T-helper 9 cell (primary cell): ENCODE results near the gene THOC2.
"Not testable (repeated sequence)": the region's sequence is repeated elsewhere in the genome, so short reads cannot be mapped to it uniquely, and the experiment has no call there.

Source experiments
- DNase-seq: peaks from one replicate; pipeline ENCODE4 v3.0.0-alpha.2; 2020
- total RNA-seq, 2 donors: gene quantifications; one replicate each; lab custom pipeline; 2026; lab: John Stamatoyannopoulos, UW

THOC2 gene, protein sequence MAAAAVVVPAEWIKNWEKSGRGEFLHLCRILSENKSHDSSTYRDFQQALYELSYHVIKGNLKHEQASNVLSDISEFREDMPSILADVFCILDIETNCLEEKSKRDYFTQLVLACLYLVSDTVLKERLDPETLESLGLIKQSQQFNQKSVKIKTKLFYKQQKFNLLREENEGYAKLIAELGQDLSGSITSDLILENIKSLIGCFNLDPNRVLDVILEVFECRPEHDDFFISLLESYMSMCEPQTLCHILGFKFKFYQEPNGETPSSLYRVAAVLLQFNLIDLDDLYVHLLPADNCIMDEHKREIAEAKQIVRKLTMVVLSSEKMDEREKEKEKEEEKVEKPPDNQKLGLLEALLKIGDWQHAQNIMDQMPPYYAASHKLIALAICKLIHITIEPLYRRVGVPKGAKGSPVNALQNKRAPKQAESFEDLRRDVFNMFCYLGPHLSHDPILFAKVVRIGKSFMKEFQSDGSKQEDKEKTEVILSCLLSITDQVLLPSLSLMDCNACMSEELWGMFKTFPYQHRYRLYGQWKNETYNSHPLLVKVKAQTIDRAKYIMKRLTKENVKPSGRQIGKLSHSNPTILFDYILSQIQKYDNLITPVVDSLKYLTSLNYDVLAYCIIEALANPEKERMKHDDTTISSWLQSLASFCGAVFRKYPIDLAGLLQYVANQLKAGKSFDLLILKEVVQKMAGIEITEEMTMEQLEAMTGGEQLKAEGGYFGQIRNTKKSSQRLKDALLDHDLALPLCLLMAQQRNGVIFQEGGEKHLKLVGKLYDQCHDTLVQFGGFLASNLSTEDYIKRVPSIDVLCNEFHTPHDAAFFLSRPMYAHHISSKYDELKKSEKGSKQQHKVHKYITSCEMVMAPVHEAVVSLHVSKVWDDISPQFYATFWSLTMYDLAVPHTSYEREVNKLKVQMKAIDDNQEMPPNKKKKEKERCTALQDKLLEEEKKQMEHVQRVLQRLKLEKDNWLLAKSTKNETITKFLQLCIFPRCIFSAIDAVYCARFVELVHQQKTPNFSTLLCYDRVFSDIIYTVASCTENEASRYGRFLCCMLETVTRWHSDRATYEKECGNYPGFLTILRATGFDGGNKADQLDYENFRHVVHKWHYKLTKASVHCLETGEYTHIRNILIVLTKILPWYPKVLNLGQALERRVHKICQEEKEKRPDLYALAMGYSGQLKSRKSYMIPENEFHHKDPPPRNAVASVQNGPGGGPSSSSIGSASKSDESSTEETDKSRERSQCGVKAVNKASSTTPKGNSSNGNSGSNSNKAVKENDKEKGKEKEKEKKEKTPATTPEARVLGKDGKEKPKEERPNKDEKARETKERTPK (N-terminal part only)
- total RNA-seq: 114 to 157 reads per million in 2 donors

- peak; percentile 65 for DNase-seq
Measured at GRCh38 chrX:123732670-123733363, at the start of gene THOC2. Gene THOC2 (minus strand): TSS chrX:123733052. CDS start chrX:123733022, 30 bp downstream.

DNA sequence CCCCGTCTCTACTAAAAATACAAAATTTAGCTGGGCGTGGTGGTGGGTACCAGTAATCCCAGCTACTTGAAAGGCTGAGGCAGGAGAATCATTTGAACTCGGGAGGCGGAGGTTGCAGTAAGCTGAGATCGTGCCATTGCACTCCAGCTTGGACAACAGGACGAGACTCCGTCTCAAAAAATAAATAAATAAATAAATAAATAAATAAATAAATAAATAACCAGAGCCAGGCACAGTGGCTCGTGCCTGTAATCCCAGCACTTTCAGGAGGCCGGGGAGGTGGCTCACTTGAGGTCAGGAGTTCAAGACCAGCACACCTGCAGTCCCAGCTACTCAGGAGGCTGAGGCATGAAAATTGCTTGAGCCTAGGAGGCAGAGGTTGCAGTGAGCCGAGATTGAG lies 48.9 kb upstream of the THOC2 start:
- DNase-seq: not testable (repeated sequence)

- no peak for DNase-seq
Measured at GRCh38 chrX:123779908-123780396, 47.1 kb upstream of the THOC2 start.

DNA sequence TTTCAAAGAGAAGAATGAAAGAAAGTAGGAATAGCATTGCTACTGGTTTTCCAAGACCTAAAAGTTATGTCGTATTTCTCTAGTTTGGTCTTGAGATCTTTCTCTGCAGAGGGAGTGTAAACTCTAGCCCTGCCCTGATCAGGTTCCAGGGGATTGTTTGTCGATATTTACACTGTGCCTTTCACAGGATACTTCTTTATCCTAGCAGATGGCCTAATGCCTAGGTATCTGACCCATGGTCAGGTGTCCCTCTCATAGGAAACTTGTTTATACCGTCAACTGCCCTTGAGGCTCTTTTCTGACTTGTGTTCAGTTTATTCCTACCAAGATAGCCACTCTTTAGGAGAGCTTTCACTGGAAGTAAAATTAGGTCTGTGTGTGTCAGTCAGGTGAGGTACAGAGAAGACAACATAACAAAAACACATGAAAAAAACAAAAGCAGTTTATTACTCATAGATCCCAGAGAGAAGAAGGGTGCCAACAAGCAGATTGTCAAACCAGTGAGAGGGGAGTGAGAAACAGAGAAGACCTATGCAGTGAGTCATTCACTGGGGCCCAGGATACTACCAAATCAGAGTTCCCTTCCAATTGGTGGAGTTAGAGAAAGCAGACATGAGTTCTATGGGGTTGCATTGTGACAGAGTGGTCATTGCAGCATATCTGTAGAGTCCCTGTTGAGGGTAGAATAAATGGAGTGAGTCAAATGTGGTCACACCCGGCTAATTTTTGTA lies 40.6 kb upstream of the THOC2 start:
- no peak for DNase-seq

DNA sequence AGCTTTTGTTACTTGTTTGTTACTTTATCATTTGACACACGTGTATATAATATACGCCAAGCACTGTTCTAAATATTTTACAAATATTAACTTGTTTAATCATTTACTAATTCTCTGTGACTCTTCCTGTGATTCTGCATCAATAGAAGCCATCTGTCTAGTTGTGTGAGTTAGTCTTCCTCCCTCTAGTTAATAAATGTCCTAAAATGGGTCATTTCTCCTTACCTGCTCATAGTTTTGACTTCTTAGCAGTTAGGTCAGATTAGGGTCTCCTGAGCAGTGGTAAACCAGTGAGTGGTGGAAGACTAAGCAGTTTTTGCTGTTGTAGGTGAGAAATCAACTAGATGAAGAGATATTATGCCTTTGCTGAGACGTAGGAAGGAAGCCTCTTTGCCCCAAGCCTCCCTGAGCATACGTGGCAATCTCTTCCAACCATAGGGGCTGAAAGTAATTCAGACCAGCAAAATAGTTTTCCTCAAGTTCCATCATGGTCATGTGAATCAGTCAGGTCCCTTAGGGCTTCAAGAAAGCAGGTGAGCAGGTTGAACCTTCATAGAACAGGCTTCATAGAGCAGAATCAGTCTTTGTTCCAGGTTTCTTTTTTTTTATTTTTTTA lies 38.7 kb upstream of the THOC2 start:
- no peak for DNase-seq

GRCh38 chrX:123764967-123765871 lies 32.4 kb upstream of the THOC2 start:
- DNase-seq: peak; percentile 34

DNA sequence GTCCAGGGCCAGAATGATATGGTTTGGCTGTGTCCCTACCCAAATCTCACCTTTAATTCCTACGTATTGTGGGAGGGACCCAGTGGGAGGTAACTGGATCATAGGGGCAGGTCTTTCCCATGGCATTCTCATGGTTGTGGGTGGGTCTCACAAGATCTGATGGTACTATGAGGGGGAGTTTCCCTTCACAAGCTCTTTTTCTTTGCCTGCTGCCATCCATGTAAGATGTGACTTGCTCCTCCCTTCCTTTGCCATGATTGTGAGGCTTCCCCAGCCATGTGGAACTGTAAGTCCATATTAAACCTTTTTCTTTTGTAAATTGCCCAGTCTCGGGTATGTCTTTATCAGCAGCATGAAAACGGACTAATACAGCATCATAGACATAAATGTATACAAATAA lies 27.0 kb upstream of the THOC2 start:
- DNase-seq: not testable (repeated sequence)

- not testable (repeated sequence) for DNase-seq
Measured at GRCh38 chrX:123757794-123758193, 24.9 kb upstream of the THOC2 start.

GRCh38 chrX:123756320-123756719 lies 23.5 kb upstream of the THOC2 start:
- DNase-seq: no peak

DNA sequence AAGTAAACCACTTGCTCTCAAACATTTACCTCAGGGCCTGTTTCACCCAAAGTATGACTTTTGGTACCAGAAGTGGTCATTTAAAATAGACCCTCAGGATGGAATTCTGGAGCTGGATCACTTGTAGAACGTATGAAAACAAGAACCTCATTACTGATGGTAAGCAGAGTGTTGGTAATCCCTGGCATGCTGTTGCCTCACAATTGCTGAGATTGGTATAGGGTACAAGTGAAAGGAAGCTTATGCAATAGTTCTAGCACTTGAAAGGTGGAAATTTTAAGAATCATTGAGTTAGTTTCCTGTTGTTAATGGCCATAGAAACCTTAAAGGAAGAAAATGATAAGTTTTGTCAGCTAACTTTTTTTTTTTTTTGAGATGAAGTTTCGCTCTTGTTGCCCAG lies 22.3 kb upstream of the THOC2 start:
- DNase-seq: no peak

GRCh38 chrX:123753656-123754350 lies 21.0 kb upstream of the THOC2 start:
- DNase-seq: no peak

- no peak for DNase-seq
Measured at GRCh38 chrX:123749643-123750042, 16.8 kb upstream of the THOC2 start.

GRCh38 chrX:123745511-123745910 lies 12.7 kb upstream of the THOC2 start:
- no peak for DNase-seq

- no peak for DNase-seq
Measured at GRCh38 chrX:123743312-123743711, 10.5 kb upstream of the THOC2 start.

- DNase-seq: no peak
Measured at GRCh38 chrX:123742440-123742839, 9.6 kb upstream of the THOC2 start.

DNA sequence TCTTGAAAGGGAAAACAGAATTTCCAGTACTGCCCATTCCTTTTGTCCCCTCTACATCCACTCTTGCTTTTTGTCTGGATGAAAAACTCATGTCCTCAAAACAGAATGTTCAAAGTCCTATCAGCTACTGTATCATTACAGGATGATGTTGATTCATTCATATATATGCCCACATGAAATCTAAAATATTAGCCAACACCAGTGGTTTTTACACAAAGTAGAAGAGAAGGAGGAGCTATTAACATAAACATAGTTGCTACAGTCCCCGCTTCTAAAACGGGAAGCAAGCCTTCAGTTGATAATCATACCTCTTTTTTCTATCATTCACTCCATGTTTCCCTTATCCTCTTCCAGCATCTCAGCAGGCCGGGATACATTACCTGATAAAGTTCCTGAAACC lies 7.7 kb upstream of the THOC2 start:
- DNase-seq: no peak

- no peak for DNase-seq
Measured at GRCh38 chrX:123740006-123740405, 7.2 kb upstream of the THOC2 start.

GRCh38 chrX:123739474-123739873 lies 6.6 kb upstream of the THOC2 start:
- no peak for DNase-seq

- no peak for DNase-seq
Measured at GRCh38 chrX:123738378-123738940, 5.6 kb upstream of the THOC2 start.
